Pancreas (tissue), 10 donors: ENCODE data around the gene DNAJC9. TPM values are rescaled to one million over a fixed set of nuclear protein-coding genes. Genes with fewer than 3 reads are reported as not detected.

ENCODE experiments used
- ATAC-seq, 4 donors: fragments of 200-7000 bp; cut with Tn5 transposase; one replicate each; pipeline versions ENCODE4 v1.8.0 to v1.9.1; 2020; ENCODE audit warnings: mild to moderate bottlenecking in 4 of 4, moderate library complexity in 4 of 4
- DNase-seq, 6 donors: peaks; one replicate each; pipeline ENCODE4 v3.0.0-alpha.2; 2020
- FAIRE-seq: peaks from 2 replicates; lab custom pipeline; 2012; peaks lifted over from hg19 to GRCh38; lab: Jason Lieb, UNC
- H3K27ac ChIP-seq, 4 donors: fragments of 200-600 bp; sonication (generic); 1 replicate in 3 of 4; 2 replicates in 1 of 4; pipeline versions ENCODE4 v1.5.0 to v1.8.0; 2020
- H3K27me3 ChIP-seq, 4 donors: fragments of 200-600 bp; one replicate each; pipeline ENCODE4 v1.8.0; 2021
- H3K36me3 ChIP-seq, 3 donors: fragments of 200-600 bp; sonication (generic) in 1 of 3; one replicate each; pipeline versions ENCODE4 v1.5.0 to v1.8.0; 2020 to 2021
- H3K4me1 ChIP-seq, 3 donors: fragments of 200-600 bp; one replicate each; pipeline ENCODE4 v1.8.0; 2021
- H3K4me3 ChIP-seq, 4 donors: fragments of 200-600 bp; sonication (generic) in 2 of 4; one replicate each; pipeline versions ENCODE4 v1.5.0 to v1.8.0; 2020 to 2021
- H3K9me3 ChIP-seq, 4 donors: fragments of 200-600 bp; one replicate each; pipeline ENCODE4 v1.8.0; 2021
- CTCF ChIP-seq, 4 donors: fragments of 200-600 bp; sonication (generic) in 3 of 4; IDR thresholded peaks; one replicate each; pipeline versions ENCODE4 v1.5.0 to v1.8.0; 2021; ENCODE audit warnings: antibody characterized with exemption in 4 of 4
- WGBS, 2 donors: extraction: QIAGEN DNeasy Blood & Tissue Kit; methylation state at CpG; one replicate each; pipeline ENCODE4 v1.1.7; 2013; 5-methylcytosine and 5-hydroxymethylcytosine counted together
- intact Hi-C, 3 donors: fragments of 100-400 bp; cut with DNase I; formaldehyde crosslinking; loops; one replicate each; pipeline versions ENCODE4 v1.11.1 to v1.14.2; 2022
- polyA plus RNA-seq, 2 donors: library from polyadenylated mRNA; stranded (reverse); fragments of 200-250 nt; gene quantifications; one replicate each; pipeline ENCODE4 v1.2.3, GENCODE V29; 2013
- total RNA-seq, 6 donors: library from RNA; stranded (reverse); fragmentation: NEBNext Ultra II Directional in 4 of 6; extraction: Animal tissue kit (Norgen Biotek cat#: 25700) in 4 of 6; gene quantifications; one replicate each; pipeline versions ENCODE4 v1.2.1 to v1.2.4, GENCODE V29; 2021 to 2023
- donor health status: healthy with polysubstance abuse.
- donor health status: DM: no; HTN: no; CAD: no; lungs with moderate emphysema.
- donor health status: DM: no; HTN: no; CAD: no.
- donor health status: control.
- donor health status: control.
- donor health status: Bipolar disorder and iron deficiency.
- donor health status: DM: yes; HTN: yes; CAD: no.
- donor health status: DM: no; HTN: no; CAD: no.
- donor health status: DM: no; HTN: no; CAD: no.
- donor health status: DM: yes; HTN: yes; CAD: no.

DNAJC9 gene
- total and polyA plus RNA-seq, 8 donors: 3.7 to 8.5 (median 5.1) TPM

- no peak for DNase-seq
- Histone ChIP-seq H3K4me1 (no peaks in the 10 kb centered on the region), H3K27me3 (no peaks in the 10 kb centered on the region), H3K36me3 (peaks cover 0 to 19% (median 0%) of the 10 kb centered on the region in 3 donors), H3K9me3 (no peaks in the 10 kb centered on the region), H3K27ac (no peak overlapping the region), H3K4me3 (no peak overlapping the region)
- intact Hi-C loops: no loop called here
- no peak for TF ChIP-seq CTCF (IDR thresholded peaks at IDR 0.05)
- 93 to 94% methylated on average over 2 of the region's 2 CpGs for WGBS, 2 donors
- no peak for FAIRE-seq
- no peak for ATAC-seq
Measured at GRCh38 chr10:73239908-73240307, 7.1 kb downstream of the DNAJC9 start.

- Histone ChIP-seq H3K27ac (no peak overlapping the region), H3K9me3 (no peaks in the 10 kb centered on the region), H3K4me3 (no peak overlapping the region), H3K36me3 (peaks cover 0 to 19% (median 0%) of the 10 kb centered on the region in 3 donors), H3K4me1 (no peaks in the 10 kb centered on the region), H3K27me3 (no peaks in the 10 kb centered on the region)
- ATAC-seq (no peak), DNase-seq (no peak), FAIRE-seq (no peak)
- WGBS, 2 donors: 90 to 91% methylated on average over 5 of the region's 5 CpGs
- TF ChIP-seq CTCF (IDR thresholded peaks at IDR 0.05): no peak
- intact Hi-C loops: no loop called here
Measured at GRCh38 chr10:73238990-73239566, 8.0 kb downstream of the DNAJC9 start.

GRCh38 chr10:73234695-73235094 is 12.4 kb downstream of the DNAJC9 start:
- ATAC-seq (no peak), FAIRE-seq (no peak), DNase-seq (no peak)
- no peaks in the 10 kb centered on the region for H3K9me3 ChIP-seq
- 82 to 87% methylated on average over 7 of the region's 7 CpGs for WGBS, 2 donors
- intact Hi-C loops: no loop called here
- H3K27ac ChIP-seq: no peak overlapping the region
- no peak for TF ChIP-seq CTCF (IDR thresholded peaks at IDR 0.05)
- peaks cover 0 to 13% (median 0%) of the 10 kb centered on the region in 3 donors for H3K36me3 ChIP-seq
- no peaks in the 10 kb centered on the region for H3K4me1 ChIP-seq
- no peaks in the 10 kb centered on the region for H3K27me3 ChIP-seq
- H3K4me3 ChIP-seq: no peak overlapping the region

GRCh38 chr10:73233883-73234282 is 13.2 kb downstream of the DNAJC9 start:
- Histone ChIP-seq H3K4me3 (no peak overlapping the region), H3K4me1 (no peaks in the 10 kb centered on the region), H3K36me3 (peaks cover 0 to 13% (median 0%) of the 10 kb centered on the region in 3 donors), H3K27ac (no peak overlapping the region), H3K27me3 (no peaks in the 10 kb centered on the region), H3K9me3 (no peaks in the 10 kb centered on the region)
- WGBS, 2 donors: 83 to 87% methylated on average over 2 of the region's 2 CpGs
- intact Hi-C loops: no loop called here
- no peak for DNase-seq
- no peak for TF ChIP-seq CTCF (IDR thresholded peaks at IDR 0.05)
- no peak for FAIRE-seq
- no peak for ATAC-seq

- intact Hi-C loops: no loop called here
- FAIRE-seq: no peak
- H3K36me3 ChIP-seq: peaks cover 0 to 13% (median 0%) of the 10 kb centered on the region in 3 donors
- no peak overlapping the region for H3K27ac ChIP-seq
- WGBS, 2 donors: 86 to 93% methylated on average over 8 of the region's 8 CpGs
- H3K27me3 ChIP-seq: no peaks in the 10 kb centered on the region
- no peaks in the 10 kb centered on the region for H3K4me1 ChIP-seq
- no peak overlapping the region for H3K4me3 ChIP-seq
- DNase-seq: no peak
- no peak for TF ChIP-seq CTCF (IDR thresholded peaks at IDR 0.05)
- no peak for ATAC-seq
- no peaks in the 10 kb centered on the region for H3K9me3 ChIP-seq
Measured at GRCh38 chr10:73232887-73233286, 14.2 kb downstream of the DNAJC9 start.
